GM12891 (cell line): Measurements from ENCODE around the gene PROM2. TPM values are rescaled to one million over a fixed set of nuclear protein-coding genes. Genes with fewer than 3 reads are reported as not detected.
"Not testable (repeated sequence)": the region's sequence is repeated elsewhere in the genome, so short reads cannot be mapped to it uniquely, and the experiment has no call there.

Experiments
- DNase-seq: peaks from one replicate; pipeline ENCODE4 v3.0.0; 2011; ENCODE audit warnings: low spot score; ENCODE audit not compliant: insufficient read length
- FAIRE-seq: peaks from 2 replicates; lab custom pipeline; 2011; peaks lifted over from hg19 to GRCh38; lab: Jason Lieb, UNC
- PAX5 ChIP-seq: IDR thresholded peaks from 2 replicates; pipeline ENCODE4 v1.6.1; 2011; ENCODE audit warnings: low read length, moderate library complexity, mild to moderate bottlenecking; ENCODE audit not compliant: insufficient read depth, severe bottlenecking
- POLR2A ChIP-seq: IDR thresholded peaks from 2 replicates; pipeline ENCODE4 v1.6.1; 2011; ENCODE audit warnings: low read depth, low read length, control low read depth
- POLR2AphosphoS5 ChIP-seq: IDR thresholded peaks from 2 replicates; pipeline ENCODE4 v1.6.1; 2011; ENCODE audit warnings: low read depth, low read length, control low read depth
- POU2F2 ChIP-seq: IDR thresholded peaks from 2 replicates; pipeline ENCODE4 v1.6.1; 2011; ENCODE audit warnings: low read depth, mild to moderate bottlenecking, control low read depth, low read length, moderate library complexity
- SPI1 ChIP-seq: IDR thresholded peaks from 2 replicates; pipeline ENCODE4 v1.6.1; 2011; ENCODE audit warnings: low read depth, low read length, control low read depth
- TAF1 ChIP-seq: IDR thresholded peaks from 2 replicates; pipeline ENCODE4 v1.6.1; 2011; ENCODE audit warnings: low read depth, low read length, control low read depth
- polyA plus RNA-seq: library from polyadenylated mRNA; unstranded; fragments of >200 nt; gene quantifications from one replicate; pipeline ENCODE4 v1.2.1, GENCODE V29; 2012; ENCODE audit warnings: low read depth, missing spikeins, inconsistent platforms; ENCODE audit not compliant: missing spikeins

The PROM2 gene
- polyA plus RNA-seq, result not detected

- DNase-seq (no peak), FAIRE-seq (no peak)
- no peak for TF ChIP-seq PAX5
- TF ChIP-seq POLR2AphosphoS5, result no peak
- no peak for TF ChIP-seq POLR2A
- no peak for TF ChIP-seq SPI1
- no peak for TF ChIP-seq TAF1
- no peak for TF ChIP-seq POU2F2
These were observed at the start of gene PROM2 for GRCh38 chr2:95274291-95275150. PROM2 (plus strand) TSS chr2:95274449; CDS start chr2:95274586, 137 bp downstream.

- TF ChIP-seq POU2F2 (no peak), PAX5 (no peak), POLR2AphosphoS5 (no peak), TAF1 (no peak), SPI1 (no peak), POLR2A (no peak)
These were observed 48.6 kb upstream of the PROM2 start for GRCh38 chr2:95225658-95226057.

GRCh38 chr2:95231723-95232122 lies 42.5 kb upstream of the PROM2 start:
- FAIRE-seq, result no peak
- peak; percentile 30 for DNase-seq

More at GRCh38 chr2:95225658-95226057, 48.6 kb upstream of the PROM2 start:
- FAIRE-seq, result no peak
- no peak for DNase-seq

GRCh38 chr2:95232232-95232631 lies 42.0 kb upstream of the PROM2 start:
- no peak for FAIRE-seq
- no peak for TF ChIP-seq POU2F2
- no peak for TF ChIP-seq SPI1
- no peak for TF ChIP-seq PAX5
- no peak for TF ChIP-seq POLR2A
- no peak for TF ChIP-seq TAF1
- no peak for TF ChIP-seq POLR2AphosphoS5

More at GRCh38 chr2:95231723-95232122, 42.5 kb upstream of the PROM2 start:
- TF ChIP-seq POLR2A, result no peak
- TF ChIP-seq TAF1, result no peak
- no peak for TF ChIP-seq POU2F2
- no peak for TF ChIP-seq PAX5
- TF ChIP-seq POLR2AphosphoS5, result no peak
- no peak for TF ChIP-seq SPI1

GRCh38 chr2:95234286-95234785 lies 39.9 kb upstream of the PROM2 start:
- DNase-seq (no peak), FAIRE-seq (no peak)

More at GRCh38 chr2:95232232-95232631, 42.0 kb upstream of the PROM2 start:
- DNase-seq, result no peak

DNA sequence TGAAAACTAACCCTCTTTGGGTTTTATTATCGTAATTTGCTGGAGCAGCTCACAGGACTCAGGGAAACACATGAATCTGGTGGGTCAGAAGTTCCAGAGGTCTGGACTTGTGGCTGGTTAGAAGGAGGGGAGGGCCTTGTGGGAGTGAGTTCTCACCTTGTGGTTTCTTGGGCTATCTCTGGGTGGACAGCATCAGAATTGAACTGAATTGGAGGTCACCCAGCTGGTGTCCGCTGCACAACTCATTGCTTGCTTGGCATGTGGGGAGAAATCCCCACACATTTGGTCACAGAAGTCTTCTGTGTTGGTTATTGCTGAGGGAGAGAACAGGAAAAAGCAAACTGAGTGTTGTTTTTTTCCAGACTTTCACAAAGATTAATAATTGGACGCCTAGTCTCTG lies 39.4 kb upstream of the PROM2 start:
- no peak for FAIRE-seq

More at GRCh38 chr2:95234286-95234785, 39.9 kb upstream of the PROM2 start:
- no peak for TF ChIP-seq POU2F2
- no peak for TF ChIP-seq SPI1
- no peak for TF ChIP-seq POLR2A
- TF ChIP-seq PAX5, result no peak

DNA sequence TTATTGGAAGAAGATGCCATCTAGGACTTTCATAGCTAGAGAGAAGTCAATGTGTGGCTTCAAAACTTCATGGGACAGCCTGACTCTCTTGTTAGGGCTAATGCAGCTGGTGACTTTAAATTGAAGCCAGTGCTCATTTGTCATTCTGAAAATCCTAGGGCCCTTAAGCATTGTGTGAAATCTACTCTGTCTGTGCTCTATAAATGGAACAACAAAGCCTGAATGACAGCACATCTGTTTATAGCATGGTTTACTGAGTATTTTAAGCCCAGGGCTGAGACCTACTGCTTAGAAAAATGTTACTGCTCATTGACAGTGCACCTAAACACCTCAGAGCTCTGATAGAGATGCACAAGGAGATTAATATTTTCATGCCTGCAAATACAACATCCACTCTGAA lies 36.1 kb upstream of the PROM2 start:
- FAIRE-seq (no peak), DNase-seq (no peak)
- no peak for TF ChIP-seq POLR2AphosphoS5
- no peak for TF ChIP-seq SPI1
- no peak for TF ChIP-seq TAF1
- no peak for TF ChIP-seq POLR2A
- TF ChIP-seq POU2F2, result no peak
- TF ChIP-seq PAX5, result no peak

More for the DNA sequence above, 39.4 kb upstream of the PROM2 start:
- no peak for TF ChIP-seq POLR2A
- TF ChIP-seq PAX5, result no peak
- no peak for TF ChIP-seq SPI1
- TF ChIP-seq POLR2AphosphoS5, result no peak
- no peak for TF ChIP-seq POU2F2
- no peak for TF ChIP-seq TAF1
- no peak for DNase-seq

- no peak for FAIRE-seq
These were observed 34.2 kb upstream of the PROM2 start for GRCh38 chr2:95240091-95240490.

DNA sequence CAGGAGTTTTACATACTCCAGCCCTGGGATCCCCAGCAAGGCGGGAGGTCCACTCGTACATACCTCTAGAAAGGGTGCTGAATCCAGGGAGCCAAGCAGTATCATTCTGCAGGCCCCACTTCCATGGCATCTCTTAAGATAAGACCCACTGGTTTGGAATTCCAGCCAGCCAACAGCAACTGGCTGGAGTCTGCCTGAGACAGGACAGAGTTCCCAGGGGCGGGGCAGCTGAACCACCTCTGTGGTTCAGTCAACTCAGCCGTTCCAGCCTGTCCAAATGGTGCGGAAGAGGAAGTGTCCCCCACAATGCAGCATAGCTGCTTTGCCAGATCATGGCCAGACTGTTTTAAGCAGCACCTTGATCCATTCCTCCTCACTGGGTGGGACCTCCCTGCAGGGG lies 33.7 kb upstream of the PROM2 start:
- no peak for TF ChIP-seq TAF1
- TF ChIP-seq SPI1, result no peak
- no peak for TF ChIP-seq PAX5
- TF ChIP-seq POLR2A, result no peak
- no peak for TF ChIP-seq POLR2AphosphoS5
- TF ChIP-seq POU2F2, result no peak
- FAIRE-seq, result no peak
- DNase-seq, result no peak

More at GRCh38 chr2:95240091-95240490, 34.2 kb upstream of the PROM2 start:
- TF ChIP-seq POLR2AphosphoS5, result no peak
- no peak for TF ChIP-seq PAX5
- TF ChIP-seq TAF1, result no peak
- TF ChIP-seq POLR2A, result no peak
- TF ChIP-seq SPI1, result no peak
- no peak for TF ChIP-seq POU2F2
- DNase-seq, result no peak

- DNase-seq, FAIRE-seq: not testable (repeated sequence)
These were observed 32.2 kb upstream of the PROM2 start for GRCh38 chr2:95242084-95242483.
